Measurements from ENCODE around the gene IMPG1.

IMPG1 gene

GRCh38 chr6:76072562-76072961 lies at the start of gene IMPG1:
IMPG1 (minus strand) TSS chr6:76072662; CDS start chr6:76072488, 174 bp downstream.
- no peak for DNase-seq (ENCODE audit: low spot score)

GRCh38 chr6:76120302-76120701 lies 47.8 kb upstream of the IMPG1 start:
- no peak for DNase-seq (ENCODE audit: low spot score)

- DNase-seq (ENCODE audit: low spot score) = no peak
Measured at GRCh38 chr6:76073281-76073680, 819 bp upstream of the IMPG1 start.

DNA sequence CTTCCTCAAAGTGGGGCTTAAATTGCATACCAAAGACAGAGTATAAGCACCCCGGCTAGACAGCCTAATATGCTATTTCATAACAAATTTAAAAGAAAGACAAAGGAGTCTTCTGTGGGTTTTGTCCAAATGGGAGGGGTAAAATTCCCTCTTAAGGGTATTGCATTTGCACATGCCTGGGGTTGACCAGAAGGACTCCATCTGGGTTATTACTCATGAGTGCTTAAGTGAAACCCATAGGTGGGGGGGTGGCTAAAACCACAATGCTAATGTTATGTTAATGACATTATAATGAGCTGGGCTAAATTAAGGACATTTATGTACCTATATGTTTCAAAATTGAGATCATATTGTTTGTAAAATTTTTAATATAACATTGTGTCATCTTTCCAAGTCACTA lies 15.0 kb downstream of the IMPG1 start:
- DNase-seq (ENCODE audit: low spot score) = no peak

DNA sequence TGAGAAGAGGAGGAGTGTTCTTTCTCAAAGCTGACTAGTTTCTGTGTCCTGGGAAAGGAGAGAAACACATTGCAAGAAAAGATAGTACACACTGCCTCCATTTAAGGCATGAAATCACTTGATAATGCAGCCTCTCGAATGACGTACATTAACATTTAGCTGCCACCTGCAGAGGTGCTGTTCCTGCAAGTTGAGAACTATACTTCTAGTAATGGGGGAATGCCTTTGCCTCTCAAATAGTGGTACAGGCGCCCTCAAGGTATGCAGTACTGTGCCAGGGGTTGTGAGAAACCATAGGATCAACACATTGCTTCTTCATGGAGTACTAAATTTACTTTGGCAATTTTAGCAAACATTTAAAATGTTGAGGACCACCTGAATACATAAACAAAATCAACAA lies 20.1 kb downstream of the IMPG1 start:
- DNase-seq (ENCODE audit: low spot score) = no peak

DNA sequence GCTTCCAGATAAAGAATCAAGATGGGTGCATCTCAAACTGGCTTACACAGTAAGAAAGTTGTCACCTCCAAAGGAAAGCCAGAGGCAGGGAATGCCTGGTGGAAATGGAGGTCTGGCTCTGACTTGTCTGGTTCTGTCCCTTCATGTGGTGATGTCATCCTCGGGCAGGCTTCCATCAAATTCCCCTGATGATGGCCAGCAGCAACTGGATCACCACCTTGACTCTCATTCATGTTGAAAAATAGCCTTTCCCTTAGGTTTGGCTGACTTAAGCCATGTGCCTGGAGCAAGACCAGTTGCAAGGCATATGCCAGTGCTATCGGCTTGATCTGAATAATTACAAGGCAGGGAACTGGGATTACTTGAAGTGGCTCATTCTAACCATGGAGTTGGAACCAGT lies 28.8 kb downstream of the IMPG1 start:
- DNase-seq (ENCODE audit: low spot score) = no peak

- DNase-seq (ENCODE audit: low spot score) = no peak
Measured at GRCh38 chr6:76035713-76036112, 36.7 kb downstream of the IMPG1 start.

DNA sequence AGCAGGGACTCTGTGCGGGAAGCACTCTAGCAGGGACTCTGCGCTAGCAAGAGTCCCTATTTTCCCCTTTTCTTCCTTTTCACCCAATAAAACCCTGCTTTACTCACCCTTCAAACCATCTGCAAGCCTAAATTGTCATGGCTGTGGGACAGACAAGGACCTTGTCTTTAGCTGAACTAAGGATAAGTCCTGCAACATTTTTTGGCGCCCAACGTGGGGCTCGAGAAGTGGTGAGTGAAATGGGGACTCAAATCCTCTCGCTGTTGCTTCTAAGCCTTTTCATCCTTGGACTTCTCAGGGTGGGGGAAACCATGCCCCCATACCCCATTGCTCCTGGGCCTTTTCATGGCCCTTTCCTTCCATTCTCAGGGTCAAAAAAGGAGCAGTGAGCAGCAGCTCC lies 46.4 kb downstream of the IMPG1 start:
- DNase-seq (ENCODE audit: low spot score) = no peak

GRCh38 chr6:76014626-76015530 lies 57.6 kb downstream of the IMPG1 start:
- no peak for DNase-seq (ENCODE audit: low spot score)

GRCh38 chr6:76004202-76004601 lies 68.3 kb downstream of the IMPG1 start:
- no peak for DNase-seq (ENCODE audit: low spot score)

GRCh38 chr6:76003686-76004085 lies 68.8 kb downstream of the IMPG1 start:
- no peak for DNase-seq (ENCODE audit: low spot score)

DNA sequence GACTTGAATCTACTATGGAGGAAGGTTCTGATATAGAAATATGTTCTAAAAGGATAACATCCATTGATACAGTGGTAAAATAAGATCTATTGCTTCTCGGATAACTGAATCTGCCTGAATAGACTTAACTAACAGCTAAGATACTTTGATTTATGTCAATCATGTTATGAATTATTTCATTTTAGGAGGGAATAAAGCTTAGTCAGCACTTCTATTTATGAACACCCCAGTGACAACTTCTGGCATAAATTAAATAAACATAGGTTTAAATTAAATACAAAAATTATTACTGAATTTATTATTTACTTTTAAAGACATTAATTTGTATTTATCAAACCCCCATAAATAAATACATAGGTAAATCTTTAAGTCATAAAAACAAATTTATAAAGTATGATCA lies 69.3 kb downstream of the IMPG1 start:
- DNase-seq (ENCODE audit: low spot score) = no peak

DNA sequence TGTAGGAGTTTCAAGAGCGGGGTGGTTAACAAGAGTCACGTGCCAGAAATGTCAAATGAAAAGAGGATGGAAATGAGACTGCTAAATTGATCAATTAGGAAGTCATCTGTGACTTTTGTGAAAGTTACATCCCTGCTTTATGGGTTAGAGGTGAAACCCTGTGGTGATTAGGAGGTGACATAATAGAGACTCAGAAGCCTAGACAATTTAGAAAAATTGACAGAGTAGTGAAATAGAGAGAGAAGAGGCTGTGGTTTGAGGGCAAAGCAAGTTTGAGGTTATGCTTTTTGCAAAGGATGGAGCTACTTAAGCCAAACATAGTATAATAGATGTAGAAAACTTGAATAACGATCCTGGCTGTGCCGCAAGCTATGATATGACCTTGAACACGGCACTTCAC lies 71.8 kb downstream of the IMPG1 start:
- DNase-seq (ENCODE audit: low spot score) = no peak

DNA sequence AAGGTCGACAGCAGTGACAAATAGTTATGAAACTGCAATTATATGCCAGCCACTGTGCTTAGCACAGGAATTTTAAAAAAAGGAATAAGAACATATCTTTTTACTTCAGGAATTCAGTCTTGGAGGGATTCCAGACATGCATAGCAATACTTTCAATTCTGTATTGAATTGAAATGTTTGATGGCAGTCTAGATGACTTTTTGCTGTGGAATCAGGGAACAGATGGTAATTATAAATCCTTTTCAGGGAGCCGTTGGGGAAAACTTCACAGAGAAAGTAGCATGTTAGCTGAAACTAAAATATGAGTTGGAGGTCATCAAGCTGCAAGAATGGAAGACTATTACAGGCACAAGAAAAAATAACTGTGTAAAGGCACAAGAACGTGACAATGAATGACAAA lies 74.8 kb downstream of the IMPG1 start:
- no peak for DNase-seq (ENCODE audit: low spot score)

DNA sequence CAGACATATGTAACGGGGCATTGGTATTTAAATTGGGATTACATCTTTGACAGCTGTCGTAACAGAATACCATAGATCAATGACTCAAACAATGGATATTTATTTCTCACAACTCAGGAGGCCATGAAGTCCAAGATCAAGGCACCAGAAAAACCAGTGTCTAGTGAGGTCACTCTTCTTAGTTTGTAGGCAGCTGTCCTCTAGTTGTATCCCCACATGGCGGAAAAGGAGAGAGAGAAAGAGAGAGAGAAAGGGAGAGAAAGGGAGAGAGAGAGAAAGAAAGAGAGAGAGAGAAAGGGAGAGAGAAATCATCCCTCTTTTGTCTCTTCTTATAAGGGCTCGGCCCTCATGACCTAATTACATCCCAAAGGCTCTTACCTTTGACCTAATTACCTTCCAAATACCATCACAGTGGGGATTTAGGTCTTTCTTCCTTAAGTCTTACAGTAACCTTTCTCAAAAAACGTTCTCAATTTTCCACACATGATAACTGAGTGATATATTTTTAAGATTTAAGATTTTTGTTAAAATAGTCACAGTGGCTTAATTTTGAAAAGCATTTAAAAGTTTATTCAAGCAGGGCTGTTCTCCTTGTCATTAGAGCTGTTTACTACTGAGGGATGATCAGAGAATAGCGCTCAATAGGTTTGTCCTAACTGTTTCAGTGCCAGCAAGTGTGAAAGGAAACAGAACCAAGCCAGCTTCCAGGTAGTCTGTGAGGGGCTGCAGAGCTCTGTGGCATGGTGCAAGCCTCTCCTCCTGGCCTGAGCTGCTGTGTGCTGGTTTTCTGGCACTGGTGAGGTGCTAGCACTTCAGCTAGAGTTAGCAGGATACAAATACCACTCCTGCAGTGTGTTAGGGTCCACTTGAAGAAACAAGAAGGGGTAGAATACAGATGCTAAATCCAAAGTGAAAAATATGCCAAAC lies 79.0 kb downstream of the IMPG1 start:
- no peak for DNase-seq (ENCODE audit: low spot score)

DNA sequence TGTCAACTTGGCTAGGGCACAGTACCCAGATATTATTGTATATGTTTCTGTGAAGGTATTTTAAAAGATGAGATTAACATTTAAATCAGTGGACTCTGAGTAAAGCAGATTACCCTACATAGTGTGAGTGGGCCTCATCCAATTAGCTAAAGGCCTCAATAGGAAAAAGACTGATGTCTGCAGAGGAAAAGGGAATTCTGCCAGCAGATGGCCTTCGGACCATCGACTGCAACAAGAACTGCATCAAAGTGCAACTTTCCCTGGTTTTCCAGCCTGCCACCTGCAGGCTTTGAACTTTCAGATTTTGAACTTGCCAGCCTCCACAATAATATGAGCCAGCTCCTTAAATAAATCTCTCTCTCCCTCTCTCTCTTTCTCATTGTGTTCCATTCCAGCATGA lies 80.5 kb downstream of the IMPG1 start:
- no peak for DNase-seq (ENCODE audit: low spot score)

DNA sequence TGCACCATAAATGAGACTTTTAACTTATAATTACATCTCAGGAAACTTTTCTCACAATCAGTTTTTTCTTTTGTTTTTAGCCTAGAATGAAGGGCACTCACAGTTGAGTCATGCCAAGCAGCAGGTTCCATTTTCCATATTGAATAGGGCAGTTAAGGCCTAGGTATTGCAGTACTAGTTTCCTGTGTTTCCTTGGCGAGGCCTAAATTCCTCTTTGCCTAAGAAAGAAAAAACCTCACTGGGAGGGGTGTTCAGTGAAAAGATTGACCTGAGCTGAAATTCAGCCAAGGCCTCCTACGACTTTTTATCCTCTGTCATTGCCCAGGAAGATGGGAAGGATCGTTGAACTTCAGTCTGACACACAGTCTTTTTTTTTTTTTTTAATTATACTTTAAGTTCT lies 85.5 kb downstream of the IMPG1 start:
- no peak for DNase-seq (ENCODE audit: low spot score)

DNA sequence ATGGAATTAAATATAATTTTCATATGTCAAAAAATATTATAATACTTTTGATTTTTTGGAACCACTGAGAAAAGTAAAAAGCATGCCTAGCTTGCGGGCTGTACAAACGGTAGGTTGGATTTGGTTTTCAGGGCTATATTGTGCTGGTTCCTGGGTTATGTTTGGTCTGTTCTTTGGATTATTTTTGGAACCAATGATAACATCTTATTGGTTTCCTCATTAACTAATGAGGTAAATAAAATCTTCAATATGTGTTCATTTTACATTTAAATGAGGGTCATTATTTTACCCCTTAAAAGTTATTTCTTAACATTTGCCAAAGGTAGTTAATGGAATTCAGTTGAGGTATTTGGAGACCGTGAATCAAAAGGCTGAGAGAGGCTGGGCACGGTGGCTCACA lies 96.6 kb downstream of the IMPG1 start:
- DNase-seq (ENCODE audit: low spot score) = no peak

- no peak for DNase-seq (ENCODE audit: low spot score)
Measured at GRCh38 chr6:75970093-75970492, 102.4 kb downstream of the IMPG1 start.

- no peak for DNase-seq (ENCODE audit: low spot score)
Measured at GRCh38 chr6:75968143-75968542, 104.3 kb downstream of the IMPG1 start.

GRCh38 chr6:75963569-75963968 lies 108.9 kb downstream of the IMPG1 start:
- no peak for DNase-seq (ENCODE audit: low spot score)

DNA sequence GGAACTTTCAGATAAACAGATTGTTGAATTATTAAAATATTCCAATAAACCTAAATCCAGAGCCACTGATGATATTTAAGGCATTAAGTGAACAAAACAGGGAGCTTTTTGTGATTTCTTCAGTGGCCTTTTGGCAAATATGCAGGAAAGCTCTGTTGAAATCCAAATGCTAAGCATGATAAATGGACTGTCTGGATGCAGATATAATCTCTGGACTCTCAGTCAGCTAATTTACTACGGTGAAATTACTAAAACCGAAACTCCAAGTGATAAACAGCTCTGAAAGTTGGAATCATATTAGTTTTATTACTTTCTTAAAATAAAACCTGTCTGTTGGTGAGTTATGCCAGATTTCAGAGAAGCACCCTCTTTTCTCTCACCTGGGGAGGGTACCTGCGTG lies 120.3 kb downstream of the IMPG1 start:
- DNase-seq (ENCODE audit: low spot score) = no peak

DNA sequence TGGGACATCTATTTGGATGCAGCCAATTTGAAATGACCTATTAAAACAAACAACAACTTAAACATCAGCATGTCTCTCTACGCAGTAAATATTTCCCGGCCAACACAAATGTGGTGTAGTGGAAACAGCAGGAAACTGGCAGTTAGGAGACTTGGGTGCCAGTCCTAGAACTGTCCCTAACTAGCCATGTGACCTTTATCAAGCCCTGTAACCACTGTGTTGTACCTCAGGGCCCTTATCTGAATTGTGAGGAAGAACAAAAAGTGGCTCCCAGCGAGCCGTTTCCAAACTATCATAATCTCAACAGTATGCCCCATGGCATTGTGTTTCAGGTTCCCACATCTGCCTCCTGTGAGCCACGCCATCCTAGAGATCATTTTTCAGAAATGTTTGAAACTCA lies 124.5 kb downstream of the IMPG1 start:
- no peak for DNase-seq (ENCODE audit: low spot score)
